Vagina (tissue), 2 donors: ENCODE results near the gene NFIA.

ENCODE experiments used
- CTCF ChIP-seq, 3 experiments: fragments of 450-650 bp in 2 of 3; fragments of 200-600 bp in 1 of 3; sonication (generic) in 1 of 3; IDR thresholded peaks; one replicate each; pipeline ENCODE4 v1.5.1; 2017 to 2019; ENCODE audit warnings: antibody characterized with exemption in 3 of 3, mild to moderate bottlenecking in 2 of 3, moderate library complexity in 2 of 3
- POLR2A ChIP-seq, 2 donors: fragments of 450-650 bp; IDR thresholded peaks; one replicate each; pipeline ENCODE4 v1.6.1; 2017; ENCODE audit warnings: antibody characterized with exemption in 2 of 2, mild to moderate bottlenecking in 2 of 2, moderate library complexity in 2 of 2
- POLR2AphosphoS5 ChIP-seq, 2 donors: sonication (generic); formaldehyde crosslinking; IDR thresholded peaks; one replicate each; pipeline ENCODE4 v1.9.0; 2017; ENCODE audit warnings: antibody characterized with exemption in 2 of 2, mild to moderate bottlenecking in 2 of 2, low read depth in 1 of 2; ENCODE audit not compliant: insufficient read depth in 1 of 2

- no peak for TF ChIP-seq CTCF (IDR thresholded peaks at IDR 0.05)
- TF ChIP-seq POLR2A (IDR thresholded peaks at IDR 0.05) = peak in 1 of 2 donors; percentile 7
- TF ChIP-seq POLR2AphosphoS5 (IDR thresholded peaks at IDR 0.05; ENCODE audit: insufficient read depth in 1 of 2, low read depth in 1 of 2) = no peak
These were observed at the start of gene NFIA for GRCh38 chr1:61082311-61083012.
